ENCODE measurements around the gene OSBP2. TPM values are rescaled to one million over a fixed set of nuclear protein-coding genes. Genes with fewer than 3 reads are reported as not detected.

Gene OSBP2
- polyA plus RNA-seq, 1 donor (not counting 4 experiments of a cell fraction or from before 2014, with no cell fraction given) = 3.0 TPM

DNA sequence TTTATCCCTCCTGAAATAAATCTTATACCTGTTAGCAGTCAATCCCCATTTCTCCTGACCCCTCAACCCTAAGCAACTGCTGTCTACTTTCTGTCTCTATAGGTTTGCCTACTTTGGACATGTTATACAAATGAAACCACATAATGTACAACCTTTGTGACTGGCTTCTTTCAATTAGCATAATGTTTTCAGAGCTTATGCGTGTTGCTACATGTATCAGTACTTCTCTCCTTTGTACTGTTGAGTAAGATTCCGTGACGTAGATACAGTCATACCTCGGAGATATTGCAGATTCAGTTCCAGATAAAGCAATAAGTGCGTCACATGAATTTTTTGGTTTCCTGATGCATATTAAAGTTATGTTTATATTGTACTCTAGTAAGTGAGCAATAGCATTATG lies 146.6 kb downstream of the OSBP2 start:
- FAIRE-seq = peak; percentile 95
- H3K79me2 ChIP-seq (ENCODE audit: control insufficient read depth, insufficient read depth, low read length) = no peaks in the 10 kb centered on the region

DNA sequence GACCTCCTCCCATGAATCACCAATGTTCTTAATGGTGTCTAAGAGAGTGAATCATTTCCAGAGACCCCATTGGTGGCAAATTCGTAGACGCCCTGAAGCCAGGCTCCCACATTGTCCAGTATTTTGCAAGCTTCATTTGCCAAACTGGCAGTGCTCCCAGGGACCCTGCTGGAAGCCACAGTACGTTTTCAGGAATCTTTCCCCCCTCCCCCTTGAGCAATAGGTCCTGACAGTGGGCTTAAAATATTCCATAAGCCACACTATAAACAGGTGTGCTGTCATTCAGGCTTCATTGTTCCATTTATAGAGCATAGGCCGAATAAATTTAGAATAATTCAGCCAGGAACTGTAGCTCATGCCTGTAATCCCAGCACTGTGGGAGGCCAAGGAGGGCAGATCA lies 148.6 kb downstream of the OSBP2 start:
- TF ChIP-seq, protein P1, sequence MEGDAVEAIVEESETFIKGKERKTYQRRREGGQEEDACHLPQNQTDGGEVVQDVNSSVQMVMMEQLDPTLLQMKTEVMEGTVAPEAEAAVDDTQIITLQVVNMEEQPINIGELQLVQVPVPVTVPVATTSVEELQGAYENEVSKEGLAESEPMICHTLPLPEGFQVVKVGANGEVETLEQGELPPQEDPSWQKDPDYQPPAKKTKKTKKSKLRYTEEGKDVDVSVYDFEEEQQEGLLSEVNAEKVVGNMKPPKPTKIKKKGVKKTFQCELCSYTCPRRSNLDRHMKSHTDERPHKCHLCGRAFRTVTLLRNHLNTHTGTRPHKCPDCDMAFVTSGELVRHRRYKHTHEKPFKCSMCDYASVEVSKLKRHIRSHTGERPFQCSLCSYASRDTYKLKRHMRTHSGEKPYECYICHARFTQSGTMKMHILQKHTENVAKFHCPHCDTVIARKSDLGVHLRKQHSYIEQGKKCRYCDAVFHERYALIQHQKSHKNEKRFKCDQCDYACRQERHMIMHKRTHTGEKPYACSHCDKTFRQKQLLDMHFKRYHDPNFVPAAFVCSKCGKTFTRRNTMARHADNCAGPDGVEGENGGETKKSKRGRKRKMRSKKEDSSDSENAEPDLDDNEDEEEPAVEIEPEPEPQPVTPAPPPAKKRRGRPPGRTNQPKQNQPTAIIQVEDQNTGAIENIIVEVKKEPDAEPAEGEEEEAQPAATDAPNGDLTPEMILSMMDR (optimal IDR thresholded peaks at IDR 0.05 in 1 of 3, IDR thresholded peaks at IDR 0.05 in 1 of 3, conservative IDR thresholded peaks at IDR 0.05 in 1 of 3; ENCODE audit: extremely low read depth in 1 of 3, insufficient read depth in 2 of 3, low read length in 3 of 3) = no peak
- no peak for TF ChIP-seq EZH2 (IDR thresholded peaks at IDR 0.05; ENCODE audit: low read length)
- no peaks in the 10 kb centered on the region for H3K79me2 ChIP-seq (ENCODE audit: control insufficient read depth, insufficient read depth, low read length)
- H3K36me3 ChIP-seq (ENCODE audit: control insufficient read depth in 2 of 2, extremely low read depth in 1 of 2, insufficient read depth in 2 of 2, low read length in 2 of 2) = peaks cover 0 to 7% of the 10 kb centered on the region in 2 experiments
- H3K4me2 ChIP-seq (ENCODE audit: control insufficient read depth, extremely low read depth, insufficient read depth, low read depth, low read length) = no peak overlapping the region
- H3K9ac ChIP-seq (ENCODE audit: control insufficient read depth, extremely low read depth, insufficient read depth, low read length) = no peak overlapping the region
- H3K9me3 ChIP-seq (ENCODE audit: control insufficient read depth, low read depth, low read length) = no peaks in the 10 kb centered on the region
- no peak overlapping the region for H3K27ac ChIP-seq (ENCODE audit: control insufficient read depth, insufficient read depth, low read length)
- DNase-seq (ENCODE audit: low read depth, low spot score) (no peak), FAIRE-seq (no peak)
- no peak overlapping the region for H3K4me3 ChIP-seq (ENCODE audit: control insufficient read depth in 2 of 3, extremely low read depth in 1 of 3, insufficient read depth in 2 of 3, low read depth in 1 of 3, low read length in 3 of 3)
- no peaks in the 10 kb centered on the region for H3K9me1 ChIP-seq (ENCODE audit: control insufficient read depth, extremely low read depth, insufficient read depth, low read length)
- no peaks in the 10 kb centered on the region for H3K27me3 ChIP-seq (ENCODE audit: control insufficient read depth, extremely low read depth, insufficient read depth, low read length)
- dilution Hi-C loops (cut with MboI; ENCODE audit: extremely low pct_ligation_motif_present, low sequenced_read_pairs) = no loop called here
- peaks cover 24% of the 10 kb centered on the region for H3K4me1 ChIP-seq (ENCODE audit: control insufficient read depth, extremely low read depth, insufficient read depth, low read length)
- H4K20me1 ChIP-seq (ENCODE audit: control insufficient read depth, extremely low read depth, insufficient read depth, low read length) = no peaks in the 10 kb centered on the region
- H2AFZ ChIP-seq (ENCODE audit: control insufficient read depth, low read length) = no peak overlapping the region

More for the DNA sequence above, 146.6 kb downstream of the OSBP2 start:
- Histone ChIP-seq H3K9me1 (ENCODE audit: control insufficient read depth, extremely low read depth, insufficient read depth, low read length) (no peaks in the 10 kb centered on the region), H3K27me3 (ENCODE audit: control insufficient read depth, extremely low read depth, insufficient read depth, low read length) (no peaks in the 10 kb centered on the region), H3K4me1 (ENCODE audit: control insufficient read depth, extremely low read depth, insufficient read depth, low read length) (peaks cover 41% of the 10 kb centered on the region), H3K4me3 (ENCODE audit: control insufficient read depth in 2 of 3, extremely low read depth in 1 of 3, insufficient read depth in 2 of 3, low read depth in 1 of 3, low read length in 3 of 3) (no peak overlapping the region), H3K36me3 (ENCODE audit: control insufficient read depth in 2 of 2, extremely low read depth in 1 of 2, insufficient read depth in 2 of 2, low read length in 2 of 2) (peaks cover 0 to 7% of the 10 kb centered on the region in 2 experiments), H3K27ac (ENCODE audit: control insufficient read depth, insufficient read depth, low read length) (peak overlapping the region; percentile 88), H4K20me1 (ENCODE audit: control insufficient read depth, extremely low read depth, insufficient read depth, low read length) (no peaks in the 10 kb centered on the region), H3K9me3 (ENCODE audit: control insufficient read depth, low read depth, low read length) (no peaks in the 10 kb centered on the region), H2AFZ (ENCODE audit: control insufficient read depth, low read length) (no peak overlapping the region), H3K9ac (ENCODE audit: control insufficient read depth, extremely low read depth, insufficient read depth, low read length) (peak overlapping the region; percentile 48), H3K4me2 (ENCODE audit: control insufficient read depth, extremely low read depth, insufficient read depth, low read depth, low read length) (peak overlapping the region; percentile 61)
- TF ChIP-seq, protein P1 (optimal IDR thresholded peaks at IDR 0.05 in 1 of 3, IDR thresholded peaks at IDR 0.05 in 1 of 3, conservative IDR thresholded peaks at IDR 0.05 in 1 of 3; ENCODE audit: extremely low read depth in 1 of 3, insufficient read depth in 2 of 3, low read length in 3 of 3) = no peak
- TF ChIP-seq EZH2 (IDR thresholded peaks at IDR 0.05; ENCODE audit: low read length) = no peak
- dilution Hi-C loops (cut with MboI; ENCODE audit: extremely low pct_ligation_motif_present, low sequenced_read_pairs) = no loop called here
- peak; percentile 76 for DNase-seq (ENCODE audit: low read depth, low spot score)

Data from keratinocyte (primary cell).